ENCODE data around the gene IQSEC1.

DNA sequence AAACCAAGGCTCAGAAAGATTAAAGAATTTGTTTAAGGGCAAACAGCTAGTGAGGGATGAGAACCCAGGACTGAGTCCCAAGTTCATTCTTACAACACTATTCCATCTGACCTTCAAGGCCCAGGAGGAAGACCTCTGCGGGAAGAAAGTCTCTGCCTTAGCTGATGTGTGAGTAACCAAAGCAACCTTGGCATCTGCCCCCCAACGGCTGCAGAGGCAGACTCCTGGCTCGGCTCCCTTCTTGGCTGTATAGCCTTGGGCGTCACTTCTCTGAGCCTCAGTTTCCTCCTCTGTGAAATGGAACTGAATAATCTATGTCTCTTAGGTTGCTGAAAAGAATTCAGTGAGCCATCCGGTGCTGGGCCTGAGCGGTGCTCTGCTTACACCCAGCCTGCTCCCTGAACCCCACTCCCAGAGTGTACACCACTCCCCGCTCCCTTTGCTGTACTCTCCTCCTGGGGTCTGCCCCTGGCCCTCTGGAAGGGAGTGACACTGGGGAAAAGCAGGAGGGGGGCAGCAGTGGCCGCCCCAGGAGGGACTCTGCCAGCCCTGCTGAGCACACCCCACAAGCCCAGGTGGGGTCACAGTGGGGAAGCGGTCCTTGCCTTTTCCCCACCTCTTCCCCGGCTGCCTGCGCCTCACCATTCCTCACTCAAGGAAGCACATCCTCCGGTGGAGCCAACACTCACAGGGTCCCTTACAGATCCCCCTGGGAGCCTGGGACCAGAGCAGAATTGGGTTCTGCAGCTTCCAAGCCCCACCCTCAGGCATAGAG, 97.3 kb downstream of the IQSEC1 start:
- TF ChIP-seq, protein P1, sequence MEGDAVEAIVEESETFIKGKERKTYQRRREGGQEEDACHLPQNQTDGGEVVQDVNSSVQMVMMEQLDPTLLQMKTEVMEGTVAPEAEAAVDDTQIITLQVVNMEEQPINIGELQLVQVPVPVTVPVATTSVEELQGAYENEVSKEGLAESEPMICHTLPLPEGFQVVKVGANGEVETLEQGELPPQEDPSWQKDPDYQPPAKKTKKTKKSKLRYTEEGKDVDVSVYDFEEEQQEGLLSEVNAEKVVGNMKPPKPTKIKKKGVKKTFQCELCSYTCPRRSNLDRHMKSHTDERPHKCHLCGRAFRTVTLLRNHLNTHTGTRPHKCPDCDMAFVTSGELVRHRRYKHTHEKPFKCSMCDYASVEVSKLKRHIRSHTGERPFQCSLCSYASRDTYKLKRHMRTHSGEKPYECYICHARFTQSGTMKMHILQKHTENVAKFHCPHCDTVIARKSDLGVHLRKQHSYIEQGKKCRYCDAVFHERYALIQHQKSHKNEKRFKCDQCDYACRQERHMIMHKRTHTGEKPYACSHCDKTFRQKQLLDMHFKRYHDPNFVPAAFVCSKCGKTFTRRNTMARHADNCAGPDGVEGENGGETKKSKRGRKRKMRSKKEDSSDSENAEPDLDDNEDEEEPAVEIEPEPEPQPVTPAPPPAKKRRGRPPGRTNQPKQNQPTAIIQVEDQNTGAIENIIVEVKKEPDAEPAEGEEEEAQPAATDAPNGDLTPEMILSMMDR (IDR thresholded peaks at IDR 0.05; ENCODE audit: poor library complexity) = no peak
- TF ChIP-seq EZH2phosphoT487 (IDR thresholded peaks at IDR 0.05; ENCODE audit: low read depth, severe bottlenecking, unreplicated experiment) = no peak
- no peak for TF ChIP-seq EZH2 (IDR thresholded peaks at IDR 0.05; ENCODE audit: borderline replicate concordance)

Measured in hepatocyte (in vitro differentiated cells).